Smooth muscle cell (in vitro differentiated cells): Measurements from ENCODE around the gene IL1R2. TPM values are rescaled to one million over a fixed set of nuclear protein-coding genes. Genes with fewer than 3 reads are reported as not detected.

ENCODE experiments used
- DNase-seq: peaks from one replicate; lab custom pipeline; 2025; ENCODE audit not compliant: unreplicated experiment; lab: John Stamatoyannopoulos, UW
- H2AFZ ChIP-seq: fragments of 200-600 bp; sonication (generic); 2 replicates; pipeline ENCODE4 v1.6.0; 2016; ENCODE audit warnings: antibody characterized with exemption, low read depth, mild to moderate bottlenecking
- H3F3A ChIP-seq: fragments of 200-600 bp; sonication (generic); 2 replicates; pipeline ENCODE4 v1.6.0; 2017; ENCODE audit warnings: antibody characterized with exemption, low read depth
- H3K27ac ChIP-seq: fragments of 200-600 bp; sonication (generic); 2 replicates; pipeline ENCODE4 v1.5.1; 2016; ENCODE audit warnings: low read depth, mild to moderate bottlenecking
- H3K27me3 ChIP-seq: fragments of 200-600 bp; sonication (generic); 2 replicates; pipeline ENCODE4 v1.6.1; 2016; ENCODE audit warnings: low read depth, mild to moderate bottlenecking
- H3K36me3 ChIP-seq: fragments of 200-600 bp; sonication (generic); 2 replicates; pipeline ENCODE4 v1.5.1; 2016; ENCODE audit warnings: low read depth
- H3K4me1 ChIP-seq: fragments of 200-600 bp; sonication (generic); 2 replicates; pipeline ENCODE4 v1.5.1; 2016; ENCODE audit warnings: low read depth
- H3K4me2 ChIP-seq: fragments of 200-600 bp; sonication (generic); 2 replicates; pipeline ENCODE4 v1.6.0; 2016; ENCODE audit warnings: mild to moderate bottlenecking
- H3K4me3 ChIP-seq: fragments of 200-600 bp; sonication (generic); 2 replicates; pipeline ENCODE4 v1.5.1; 2016; ENCODE audit warnings: mild to moderate bottlenecking
- H3K79me2 ChIP-seq: fragments of 200-600 bp; sonication (generic); 2 replicates; pipeline ENCODE4 v1.6.0; 2016; ENCODE audit warnings: low read depth, mild to moderate bottlenecking
- H3K9ac ChIP-seq: fragments of 200-600 bp; sonication (generic); 2 replicates; pipeline ENCODE4 v1.6.0; 2016; ENCODE audit warnings: low read depth
- H3K9me3 ChIP-seq: fragments of 200-600 bp; sonication (generic); replicated peaks from 2 replicates; pipeline ENCODE4 v1.5.1; 2016; ENCODE audit warnings: low read depth
- H4K20me1 ChIP-seq: fragments of 200-600 bp; sonication (generic); 2 replicates; pipeline ENCODE4 v1.6.0; 2016; ENCODE audit warnings: low read depth
- CTCF ChIP-seq: fragments of 200-600 bp; sonication (generic); IDR thresholded peaks from 2 replicates; pipeline ENCODE4 v1.5.1; 2017; ENCODE audit warnings: borderline replicate concordance, mild to moderate bottlenecking, antibody characterized with exemption; ENCODE audit not compliant: insufficient read depth, poor library complexity, severe bottlenecking
- WGBS: methylation state at CpG from one replicate; pipeline ENCODE4 v1.1.7; 2016; ENCODE audit warnings: low lambda C conversion rate; 5-methylcytosine and 5-hydroxymethylcytosine counted together
- polyA plus RNA-seq: library from polyadenylated mRNA; unstranded; fragments of >200 nt; fragmentation: Nextera tagmentation; extraction: Ambion mirVana; gene quantifications from 2 replicates; pipeline ENCODE4 v1.2.1, GENCODE V29; 2016
- total RNA-seq: library from RNA; depleted of rRNA; stranded (reverse); fragments of >200 nt; gene quantifications from 2 replicates; pipeline ENCODE4 v1.2.3, GENCODE V29; 2014

Gene IL1R2
- total and polyA plus RNA-seq, 2 experiments from 2014 or later, result 0.42 to 4.2 TPM

GRCh38 chr2:102013206-102014040 lies 21.7 kb downstream of the IL1R2 start:
- DNase-seq, result no peak
- no peaks in the 10 kb centered on the region for H3K27me3 ChIP-seq
- H4K20me1 ChIP-seq, result no peaks in the 10 kb centered on the region
- no peak overlapping the region for H3K27ac ChIP-seq
- H3K79me2 ChIP-seq, result no peaks in the 10 kb centered on the region
- H3K36me3 ChIP-seq, result no peaks in the 10 kb centered on the region
- H3K4me2 ChIP-seq, result no peak overlapping the region
- H3K4me3 ChIP-seq, result no peak overlapping the region
- H3F3A ChIP-seq, result no peaks in the 10 kb centered on the region
- H2AFZ ChIP-seq, result no peak overlapping the region
- H3K4me1 ChIP-seq, result no peaks in the 10 kb centered on the region
- 91% methylated on average over 5 of the region's 5 CpGs for WGBS
- no peaks in the 10 kb centered on the region for H3K9me3 ChIP-seq
- H3K9ac ChIP-seq, result no peak overlapping the region
- no peak for TF ChIP-seq CTCF

- H2AFZ ChIP-seq, result no peak overlapping the region
- H3K4me3 ChIP-seq, result no peak overlapping the region
- no peak overlapping the region for H3K4me2 ChIP-seq
- no peaks in the 10 kb centered on the region for H3K36me3 ChIP-seq
- H3F3A ChIP-seq, result no peaks in the 10 kb centered on the region
- H3K27ac ChIP-seq, result no peak overlapping the region
- H3K9me3 ChIP-seq, result no peaks in the 10 kb centered on the region
- H3K9ac ChIP-seq, result no peak overlapping the region
- no peak for TF ChIP-seq CTCF
- H3K27me3 ChIP-seq, result no peaks in the 10 kb centered on the region
- H3K79me2 ChIP-seq, result no peaks in the 10 kb centered on the region
- no peaks in the 10 kb centered on the region for H3K4me1 ChIP-seq
- 100% methylated on average over 1 of the region's 1 CpG for WGBS
- H4K20me1 ChIP-seq, result no peaks in the 10 kb centered on the region
- DNase-seq, result no peak
Observed at GRCh38 chr2:102014041-102014345, 22.2 kb downstream of the IL1R2 start.

- no peaks in the 10 kb centered on the region for H3K36me3 ChIP-seq
- H3K9ac ChIP-seq, result no peak overlapping the region
- no peak for DNase-seq
- H3K27me3 ChIP-seq, result no peaks in the 10 kb centered on the region
- H4K20me1 ChIP-seq, result no peaks in the 10 kb centered on the region
- H3K4me1 ChIP-seq, result no peaks in the 10 kb centered on the region
- no peak overlapping the region for H3K4me3 ChIP-seq
- no peak for TF ChIP-seq CTCF
- 95% methylated on average over 5 of the region's 5 CpGs for WGBS
- H3K9me3 ChIP-seq, result no peaks in the 10 kb centered on the region
- no peak overlapping the region for H2AFZ ChIP-seq
- H3K27ac ChIP-seq, result no peak overlapping the region
- no peaks in the 10 kb centered on the region for H3F3A ChIP-seq
- no peak overlapping the region for H3K4me2 ChIP-seq
- no peaks in the 10 kb centered on the region for H3K79me2 ChIP-seq
Observed at GRCh38 chr2:102015399-102015798, 23.6 kb downstream of the IL1R2 start.

GRCh38 chr2:102016399-102016955 lies 24.7 kb downstream of the IL1R2 start:
- Histone ChIP-seq H3K27me3 (no peaks in the 10 kb centered on the region), H3K9ac (no peak overlapping the region), H3F3A (no peaks in the 10 kb centered on the region), H3K79me2 (no peaks in the 10 kb centered on the region), H3K36me3 (no peaks in the 10 kb centered on the region), H2AFZ (no peak overlapping the region), H3K4me3 (no peak overlapping the region), H3K4me1 (no peaks in the 10 kb centered on the region), H4K20me1 (no peaks in the 10 kb centered on the region), H3K27ac (no peak overlapping the region), H3K4me2 (no peak overlapping the region), H3K9me3 (no peaks in the 10 kb centered on the region)
- DNase-seq, result no peak
- no peak for TF ChIP-seq CTCF
- 71% methylated on average over 6 of the region's 6 CpGs for WGBS
